ENCODE results near the gene CHPF.

CHPF gene

GRCh38 chr2:219563271-219563928 lies 19.8 kb upstream of the CHPF start:
- TF ChIP-seq, protein P1, sequence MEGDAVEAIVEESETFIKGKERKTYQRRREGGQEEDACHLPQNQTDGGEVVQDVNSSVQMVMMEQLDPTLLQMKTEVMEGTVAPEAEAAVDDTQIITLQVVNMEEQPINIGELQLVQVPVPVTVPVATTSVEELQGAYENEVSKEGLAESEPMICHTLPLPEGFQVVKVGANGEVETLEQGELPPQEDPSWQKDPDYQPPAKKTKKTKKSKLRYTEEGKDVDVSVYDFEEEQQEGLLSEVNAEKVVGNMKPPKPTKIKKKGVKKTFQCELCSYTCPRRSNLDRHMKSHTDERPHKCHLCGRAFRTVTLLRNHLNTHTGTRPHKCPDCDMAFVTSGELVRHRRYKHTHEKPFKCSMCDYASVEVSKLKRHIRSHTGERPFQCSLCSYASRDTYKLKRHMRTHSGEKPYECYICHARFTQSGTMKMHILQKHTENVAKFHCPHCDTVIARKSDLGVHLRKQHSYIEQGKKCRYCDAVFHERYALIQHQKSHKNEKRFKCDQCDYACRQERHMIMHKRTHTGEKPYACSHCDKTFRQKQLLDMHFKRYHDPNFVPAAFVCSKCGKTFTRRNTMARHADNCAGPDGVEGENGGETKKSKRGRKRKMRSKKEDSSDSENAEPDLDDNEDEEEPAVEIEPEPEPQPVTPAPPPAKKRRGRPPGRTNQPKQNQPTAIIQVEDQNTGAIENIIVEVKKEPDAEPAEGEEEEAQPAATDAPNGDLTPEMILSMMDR (IDR thresholded peaks at IDR 0.05) = no peak

GRCh38 chr2:219562049-219563020 lies 18.7 kb upstream of the CHPF start:
- Histone ChIP-seq H3K9me3 (ENCODE audit: control insufficient read depth, low read length) (no peaks in the 10 kb centered on the region), H3K4me1 (no peaks in the 10 kb centered on the region), H3K79me2 (no peaks in the 10 kb centered on the region), H3K27ac (no peak overlapping the region), H2AFZ (no peak overlapping the region), H3K27me3 (ENCODE audit: control insufficient read depth, insufficient read depth, low read length) (no peaks in the 10 kb centered on the region), H3K36me3 (ENCODE audit: control insufficient read depth, insufficient read depth, low read length) (no peaks in the 10 kb centered on the region), H3K4me3 (ENCODE audit: low read depth, low read length) (no peak overlapping the region), H3K9ac (no peak overlapping the region), H3K4me2 (ENCODE audit: low read length) (no peak overlapping the region)
- TF ChIP-seq, protein P1 (IDR thresholded peaks at IDR 0.05) = no peak

More at GRCh38 chr2:219563271-219563928, 19.8 kb upstream of the CHPF start:
- Histone ChIP-seq H3K9me3 (ENCODE audit: control insufficient read depth, low read length) (no peaks in the 10 kb centered on the region), H3K4me2 (ENCODE audit: low read length) (no peak overlapping the region), H3K9ac (no peak overlapping the region), H3K4me1 (no peaks in the 10 kb centered on the region), H2AFZ (no peak overlapping the region), H3K79me2 (no peaks in the 10 kb centered on the region), H3K4me3 (ENCODE audit: low read depth, low read length) (no peak overlapping the region), H3K36me3 (ENCODE audit: control insufficient read depth, insufficient read depth, low read length) (no peaks in the 10 kb centered on the region), H3K27me3 (ENCODE audit: control insufficient read depth, insufficient read depth, low read length) (no peaks in the 10 kb centered on the region), H3K27ac (no peak overlapping the region)

DNA sequence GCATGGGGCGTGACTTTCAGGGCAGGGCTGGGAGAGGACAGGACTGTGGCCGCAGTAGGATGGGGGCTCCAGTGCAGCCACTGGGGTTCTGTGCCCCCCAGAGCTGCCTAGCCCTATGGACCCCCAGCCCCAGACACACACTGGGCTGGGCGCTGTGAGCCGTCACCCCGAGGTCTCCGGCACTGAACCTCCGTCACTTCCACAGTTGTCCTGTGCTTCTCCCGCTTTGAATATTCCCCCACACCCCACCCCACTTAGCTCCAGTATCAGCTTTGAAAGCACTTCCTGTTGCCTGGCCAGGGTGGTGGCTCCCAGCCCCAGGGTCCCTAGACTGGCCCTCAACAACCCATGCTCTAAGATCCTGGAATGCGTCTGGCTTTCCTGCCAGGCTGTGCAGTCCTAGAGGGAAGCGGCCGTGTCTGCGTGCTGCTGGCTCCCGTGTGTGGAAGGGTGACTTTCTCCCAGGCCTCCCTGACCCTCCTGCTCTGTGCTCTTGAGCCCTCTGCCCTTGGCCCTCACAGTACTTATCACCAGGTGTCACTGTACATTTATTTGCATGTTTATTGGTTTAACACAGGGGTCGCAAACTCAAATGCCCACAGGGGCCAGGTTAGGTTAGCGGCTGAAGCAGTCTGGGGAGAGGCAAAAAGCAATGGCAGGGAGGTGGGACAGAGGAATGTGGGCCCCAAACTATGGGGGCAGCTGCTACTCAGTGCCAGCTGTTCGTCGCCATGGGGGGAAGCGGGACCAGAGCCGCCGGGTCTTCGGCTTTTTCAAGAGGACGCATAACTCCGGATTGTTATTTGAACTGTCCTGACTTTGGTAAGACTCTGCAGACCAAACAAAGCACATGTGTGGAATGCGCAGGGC lies 17.8 kb upstream of the CHPF start:
- H3K36me3 ChIP-seq (ENCODE audit: control insufficient read depth, insufficient read depth, low read length) = no peaks in the 10 kb centered on the region
- no peak overlapping the region for H2AFZ ChIP-seq
- H3K4me2 ChIP-seq (ENCODE audit: low read length) = no peak overlapping the region
- H3K27ac ChIP-seq = no peak overlapping the region
- TF ChIP-seq, protein P1 (IDR thresholded peaks at IDR 0.05) = no peak
- no peak overlapping the region for H3K9ac ChIP-seq
- H3K9me3 ChIP-seq (ENCODE audit: control insufficient read depth, low read length) = no peaks in the 10 kb centered on the region
- H3K79me2 ChIP-seq = no peaks in the 10 kb centered on the region
- H3K4me1 ChIP-seq = no peaks in the 10 kb centered on the region
- H3K27me3 ChIP-seq (ENCODE audit: control insufficient read depth, insufficient read depth, low read length) = no peaks in the 10 kb centered on the region
- H3K4me3 ChIP-seq (ENCODE audit: low read depth, low read length) = no peak overlapping the region

DNA sequence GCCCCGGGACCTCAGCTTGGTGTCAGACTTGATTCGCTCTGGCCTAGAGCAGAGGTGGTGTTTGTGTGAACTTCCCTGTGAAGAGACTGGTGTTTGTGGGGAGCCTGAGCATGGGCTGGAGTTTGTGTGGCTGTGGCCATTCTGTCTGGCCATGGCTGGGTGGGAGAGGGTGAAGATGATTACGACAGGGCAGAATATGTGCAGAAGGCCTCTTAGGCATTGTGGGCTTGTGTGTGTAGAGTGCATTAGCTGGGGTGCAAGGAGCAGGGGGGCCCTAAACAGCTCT lies 17.2 kb upstream of the CHPF start:
- Histone ChIP-seq H3K36me3 (ENCODE audit: control insufficient read depth, insufficient read depth, low read length) (no peaks in the 10 kb centered on the region), H3K79me2 (no peaks in the 10 kb centered on the region), H3K4me2 (ENCODE audit: low read length) (no peak overlapping the region), H2AFZ (no peak overlapping the region), H3K27me3 (ENCODE audit: control insufficient read depth, insufficient read depth, low read length) (no peaks in the 10 kb centered on the region), H3K4me1 (no peaks in the 10 kb centered on the region), H3K9ac (no peak overlapping the region), H3K27ac (no peak overlapping the region), H3K4me3 (ENCODE audit: low read depth, low read length) (no peak overlapping the region), H3K9me3 (ENCODE audit: control insufficient read depth, low read length) (no peaks in the 10 kb centered on the region)
- TF ChIP-seq, protein P1 (IDR thresholded peaks at IDR 0.05) = no peak
